Activated CD4-positive, alpha-beta memory T cell treated with anti-CD3 and anti-CD28 coated beads, Interleukin-2, amount 10 ng/mL, durations not matched to agents 7 days and 5 days (primary cell): ENCODE results near the gene SOX6. TPM values are rescaled to one million over a fixed set of nuclear protein-coding genes. Genes with fewer than 3 reads are reported as not detected.
"Not testable (repeated sequence)": the region's sequence is repeated elsewhere in the genome, so short reads cannot be mapped to it uniquely, and the experiment has no call there.

Source experiments
- CTCF ChIA-PET: fragments of 350-600 bp; sonication (Branson Sonifier 250); formaldehyde crosslinking; loops from one replicate; lab custom pipeline; 2021; ENCODE audit warnings: antibody characterized with exemption, inconsistent platforms; lab: Charles Lee
- POLR2A ChIA-PET: fragments of 350-600 bp; sonication (Branson Sonifier 250); formaldehyde crosslinking; loops from one replicate; lab custom pipeline; 2021; ENCODE audit warnings: antibody characterized with exemption; lab: Charles Lee
- DNase-seq: peaks from one replicate; pipeline ENCODE4 v3.0.0-alpha.2; 2020
- H3K27ac Mint-ChIP-seq: one replicate; pipeline ENCODE4 v1.8.0; 2021; ENCODE audit warnings: mild to moderate bottlenecking, mixed read lengths
- H3K27me3 Mint-ChIP-seq: one replicate; pipeline ENCODE4 v1.8.0; 2021; ENCODE audit warnings: mixed read lengths
- H3K36me3 Mint-ChIP-seq: one replicate; pipeline ENCODE4 v1.8.0; 2021; ENCODE audit warnings: low read depth, mixed read lengths
- H3K4me1 Mint-ChIP-seq: one replicate; pipeline ENCODE4 v1.8.0; 2021; ENCODE audit warnings: mixed read lengths
- H3K4me3 Mint-ChIP-seq: one replicate; pipeline ENCODE4 v1.8.0; 2021; ENCODE audit warnings: mild to moderate bottlenecking, mixed read lengths
- H3K9me3 Mint-ChIP-seq: one replicate; pipeline ENCODE4 v1.8.0; 2021; ENCODE audit warnings: mixed read lengths
- total RNA-seq, 2 experiments: library from RNA; stranded (reverse); gene quantifications; one replicate each; pipeline ENCODE4 v1.2.3, GENCODE V29; 2021

The SOX6 gene
- total RNA-seq, 2 experiments from 2014 or later = not detected

DNA sequence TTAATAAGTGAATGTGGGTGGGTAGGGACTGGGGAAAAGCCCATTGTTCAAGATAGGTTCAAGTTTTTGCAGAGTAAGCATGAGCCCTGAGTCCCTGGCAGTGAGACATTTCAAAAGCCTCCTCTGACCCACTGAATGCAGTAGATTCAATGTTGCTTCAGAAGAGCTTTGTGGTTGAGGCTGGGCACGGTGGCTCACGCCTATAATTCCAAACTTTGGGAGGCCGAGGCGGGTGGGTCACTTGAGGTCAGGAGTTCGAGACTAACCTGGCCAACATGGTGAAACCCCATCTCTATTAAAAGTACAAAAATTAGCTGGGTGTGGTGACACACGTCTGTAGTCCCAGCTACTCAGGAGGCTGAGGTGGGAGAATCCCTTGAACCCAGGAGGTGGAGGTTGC is 433.6 kb downstream of the SOX6 start:
- H3K36me3 Mint-ChIP-seq, H3K27me3 Mint-ChIP-seq, CTCF ChIA-PET, H3K4me1 Mint-ChIP-seq, H3K9me3 Mint-ChIP-seq, H3K27ac Mint-ChIP-seq, DNase-seq, POLR2A ChIA-PET, H3K4me3 Mint-ChIP-seq: not testable (repeated sequence)

DNA sequence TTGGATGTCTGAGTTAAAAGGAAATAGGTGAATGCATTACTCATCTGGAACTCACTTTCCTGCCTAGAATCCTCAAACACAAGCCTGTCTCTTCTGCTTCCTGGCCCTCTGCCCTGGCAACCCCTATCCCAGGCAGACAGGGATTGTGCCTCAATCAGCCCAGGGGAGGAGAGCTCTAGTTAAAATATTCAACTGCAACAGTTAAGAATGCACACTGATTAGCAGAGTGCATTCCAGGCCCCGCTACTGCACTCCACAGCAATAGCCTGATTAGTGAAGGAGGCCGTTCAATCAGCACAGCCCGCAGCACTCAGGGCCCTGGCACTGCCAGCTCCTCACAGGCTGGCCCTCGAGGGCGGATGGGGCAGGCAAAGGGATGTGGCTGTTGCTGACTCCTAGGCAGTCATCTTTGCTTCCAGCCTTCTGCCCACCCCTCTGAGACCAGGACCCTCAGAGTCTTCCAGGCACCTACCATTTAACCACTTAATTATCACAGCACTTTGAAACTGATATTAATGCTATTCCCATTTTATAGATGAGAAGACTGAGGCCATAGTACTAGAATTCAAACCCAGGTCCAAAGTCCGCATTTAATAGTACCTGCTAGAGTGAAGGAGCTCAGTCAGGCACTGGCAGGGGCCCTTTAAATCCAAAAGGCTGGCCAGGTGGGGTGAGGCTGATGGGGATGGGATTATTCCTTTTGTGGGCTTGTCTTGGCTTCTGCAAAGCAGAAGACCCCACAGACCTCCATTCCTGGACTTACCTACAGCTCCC is 435.3 kb downstream of the SOX6 start:
- Mint-ChIP-seq H3K4me3 (no peak overlapping the region), H3K4me1 (no peaks in the 10 kb centered on the region), H3K27me3 (no peaks in the 10 kb centered on the region), H3K27ac (no peak overlapping the region), H3K36me3 (no peaks in the 10 kb centered on the region), H3K9me3 (no peaks in the 10 kb centered on the region)
- POLR2A ChIA-PET = no interaction called here
- no peak for DNase-seq
- CTCF ChIA-PET = no interaction called here

DNA sequence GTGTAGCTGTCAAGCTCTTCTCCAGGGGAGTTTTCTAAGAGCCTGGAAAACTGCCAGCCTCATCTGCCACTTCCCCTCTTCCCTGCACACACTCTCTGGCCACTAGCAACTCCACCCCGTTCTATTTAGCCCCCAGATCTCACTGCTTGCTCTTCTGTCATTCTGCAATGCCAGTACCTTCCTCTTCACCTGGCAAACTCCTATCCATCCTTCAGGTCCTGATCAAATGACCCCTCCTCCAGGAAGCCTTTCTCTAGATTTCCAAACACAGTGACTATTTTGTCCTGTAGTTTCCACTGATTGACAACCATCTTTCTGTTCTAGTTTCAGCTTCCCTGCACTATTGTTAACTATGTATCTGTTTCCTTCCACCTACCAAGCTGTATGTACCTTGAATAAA is 437.7 kb downstream of the SOX6 start:
- Mint-ChIP-seq H3K4me1 (no peaks in the 10 kb centered on the region), H3K27me3 (no peaks in the 10 kb centered on the region), H3K4me3 (no peak overlapping the region), H3K9me3 (no peaks in the 10 kb centered on the region), H3K27ac (no peak overlapping the region), H3K36me3 (no peaks in the 10 kb centered on the region)
- ChIA-PET POLR2A (no interaction called here), CTCF (no interaction called here)
- no peak for DNase-seq

DNA sequence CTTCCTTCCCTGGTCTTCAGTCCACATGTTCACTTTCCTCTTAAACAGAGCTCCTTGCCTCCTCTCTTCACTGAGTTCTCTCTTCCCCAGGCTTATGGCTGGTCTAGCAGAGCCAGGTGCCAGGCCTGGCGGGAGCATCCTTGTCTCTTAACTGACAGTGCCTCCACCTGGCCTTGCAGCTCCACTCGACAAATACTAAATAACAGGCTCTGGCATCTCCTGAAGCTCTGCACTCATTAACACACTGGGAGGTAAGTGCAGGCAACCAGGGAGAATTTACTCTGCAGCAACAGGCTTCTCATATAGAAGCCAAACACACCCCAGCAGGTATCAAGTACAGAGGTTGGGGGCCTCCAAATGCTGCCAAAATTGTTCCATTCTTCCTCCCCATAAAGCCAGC is 438.1 kb downstream of the SOX6 start:
- POLR2A ChIA-PET = no interaction called here
- DNase-seq = no peak
- Mint-ChIP-seq H3K4me1 (no peaks in the 10 kb centered on the region), H3K27me3 (no peaks in the 10 kb centered on the region), H3K27ac (no peak overlapping the region), H3K9me3 (no peaks in the 10 kb centered on the region), H3K36me3 (no peaks in the 10 kb centered on the region), H3K4me3 (no peak overlapping the region)
- CTCF ChIA-PET = no interaction called here
